ENCODE results near the gene SPRR2A.

- TF ChIP-seq YY1 (IDR thresholded peaks at IDR 0.05; ENCODE audit: insufficient read depth, insufficient read length) (no peak), ZNF274 (IDR thresholded peaks at IDR 0.05; ENCODE audit: low read depth, low read length) (no peak), SUZ12 (IDR thresholded peaks at IDR 0.05; ENCODE audit: extremely low read depth, insufficient read depth, insufficient read length) (no peak)
Observed at GRCh38 chr1:153070243-153070642, 12.9 kb upstream of the SPRR2A start.

Measured in NT2/D1 (cell line).